Loucy (cell line): ENCODE results near the gene ASS1.

Experiments used
- CTCF ChIP-seq: fragments of 200-600 bp; sonication (generic); conservative IDR thresholded peaks from 2 replicates; pipeline ENCODE4 v1.5.1; 2014; ENCODE audit warnings: mild to moderate bottlenecking, antibody characterized with exemption, low read length
- EZH2phosphoT487 ChIP-seq: fragments of 200-600 bp; IDR thresholded peaks from 2 replicates; pipeline ENCODE4 v1.6.1; 2018; ENCODE audit warnings: antibody characterized with exemption, mild to moderate bottlenecking, moderate library complexity, borderline replicate concordance

GRCh38 chr9:130482463-130482862, 37.7 kb downstream of the ASS1 start:
- no peak for TF ChIP-seq CTCF
- no peak for TF ChIP-seq EZH2phosphoT487
